Caco-2 (cell line): ENCODE data around the gene ERLEC1. TPM values are rescaled to one million over a fixed set of nuclear protein-coding genes. Genes with fewer than 3 reads are reported as not detected.

Source experiments
- BruUV-seq: library from RNA; stranded (reverse); fragments of 400-500 nt; replicated peaks from 2 replicates; lab custom pipeline; 2021; lab: Mats Ljungman, UMichigan
- CTCF ChIA-PET: fragments of 300-600 bp; sonication (Branson Sonifier 250); formaldehyde crosslinking; loops from one replicate; lab custom pipeline; 2022; ENCODE audit warnings: antibody characterized with exemption; lab: Charles Lee
- POLR2A ChIA-PET: fragments of 300-600 bp; sonication (Branson Sonifier 250); formaldehyde crosslinking; loops from one replicate; lab custom pipeline; 2022; ENCODE audit warnings: antibody characterized with exemption; lab: Charles Lee
- DNase-seq, 2 experiments: peaks; one replicate each; pipeline versions ENCODE4 v3.0.0 to v3.0.0-alpha.2; 2020 to 2022
- H3K27me3 ChIP-seq: replicated peaks from 2 replicates; pipeline ENCODE4 v1.6.0; 2011; ENCODE audit warnings: low read length; ENCODE audit not compliant: control insufficient read depth, insufficient read depth
- H3K36me3 ChIP-seq: 2 replicates; pipeline ENCODE4 v1.5.1; 2011; ENCODE audit warnings: low read length; ENCODE audit not compliant: control insufficient read depth, insufficient read depth
- H3K4me1 ChIP-seq: fragments of 250-450 bp; sonication (Bioruptor Pico); 2 replicates; pipeline ENCODE4 v1.5.1; 2020; ENCODE audit warnings: mild to moderate bottlenecking
- H3K4me3 ChIP-seq: 2 replicates; pipeline ENCODE4 v1.5.1; 2011; ENCODE audit warnings: low read depth, mild to moderate bottlenecking, control low read depth, low read length
- H3K9me3 ChIP-seq: fragments of 250-450 bp; sonication (Bioruptor Pico); 2 replicates; pipeline ENCODE4 v1.5.1; 2020; ENCODE audit warnings: mild to moderate bottlenecking, moderate library complexity
- H3K27ac Mint-ChIP-seq: one replicate; pipeline ENCODE4 v1.8.0; 2022; ENCODE audit warnings: mixed read lengths; ENCODE audit not compliant: unreplicated experiment
- H3K27me3 Mint-ChIP-seq: one replicate; pipeline ENCODE4 v1.8.0; 2022; ENCODE audit warnings: mixed read lengths; ENCODE audit not compliant: insufficient read depth, unreplicated experiment
- H3K36me3 Mint-ChIP-seq: one replicate; pipeline ENCODE4 v1.8.0; 2022; ENCODE audit warnings: mild to moderate bottlenecking, mixed read lengths; ENCODE audit not compliant: insufficient read depth, unreplicated experiment
- H3K4me1 Mint-ChIP-seq: one replicate; pipeline ENCODE4 v1.8.0; 2022; ENCODE audit warnings: low read depth, mixed read lengths; ENCODE audit not compliant: unreplicated experiment
- H3K4me3 Mint-ChIP-seq: one replicate; pipeline ENCODE4 v1.8.0; 2022; ENCODE audit warnings: mild to moderate bottlenecking, moderate library complexity, mixed read lengths; ENCODE audit not compliant: unreplicated experiment
- H3K9me3 Mint-ChIP-seq: one replicate; pipeline ENCODE4 v1.8.0; 2022; ENCODE audit warnings: mixed read lengths; ENCODE audit not compliant: unreplicated experiment
- CTCF ChIP-seq, 2 experiments: fragments of 200-600 bp in 1 of 2; IDR thresholded peaks; 1 replicate in 1 of 2; 2 replicates in 1 of 2; pipeline versions ENCODE4 v1.5.1 to v1.8.0; 2011 to 2022; ENCODE audit warnings: antibody characterized with exemption in 1 of 2, control low read depth in 1 of 2, inconsistent platforms in 1 of 2, low read depth in 1 of 2, low read length in 1 of 2, mild to moderate bottlenecking in 1 of 2, moderate library complexity in 1 of 2; ENCODE audit not compliant: insufficient read depth in 1 of 2, severe bottlenecking in 1 of 2, unreplicated experiment in 1 of 2
- intact Hi-C: fragments of 100-400 bp; cut with micrococcal nuclease; formaldehyde crosslinking; loops from one replicate; pipeline ENCODE4 v1.10.0; 2022; ENCODE audit not compliant: unreplicated experiment
- total RNA-seq: library from RNA; stranded (reverse); gene quantifications from 2 replicates; pipeline ENCODE4 v1.2.3, GENCODE V29; 2022

Gene ERLEC1
- total RNA-seq, 1 experiment from 2014 or later: 40.4 TPM

DNA sequence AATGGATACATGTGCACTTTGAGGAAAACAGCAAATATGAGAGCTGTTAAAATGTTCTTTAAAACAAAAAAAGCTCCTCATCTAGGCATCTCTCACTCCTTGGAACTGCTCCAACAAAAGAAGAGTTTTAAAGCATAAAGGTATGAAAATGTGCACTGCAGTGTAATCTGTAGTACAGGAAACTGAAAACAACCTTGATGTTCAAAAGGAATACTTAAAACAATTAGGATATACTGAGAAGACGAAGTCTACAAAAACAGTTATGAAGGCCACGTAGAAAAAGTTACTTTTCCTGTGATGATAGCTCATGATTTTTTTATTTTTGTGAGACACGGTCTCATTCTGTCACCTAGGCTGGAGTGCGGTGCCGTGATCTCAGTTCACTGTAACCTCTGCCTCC is 75.0 kb downstream of the ERLEC1 start:
- Histone ChIP-seq H3K27me3 (no peaks in the 10 kb centered on the region), H3K36me3 (peaks cover 1% of the 10 kb centered on the region), H3K4me3 (no peak overlapping the region), H3K4me1 (no peaks in the 10 kb centered on the region), H3K9me3 (no peaks in the 10 kb centered on the region)
- no peak overlapping the region for H3K27ac Mint-ChIP-seq
- no peak for DNase-seq
- no peaks in the 10 kb centered on the region for H3K9me3 Mint-ChIP-seq
- POLR2A ChIA-PET: no interaction called here
- no TSS peak for BruUV-seq
- H3K4me3 Mint-ChIP-seq: no peak overlapping the region
- CTCF ChIA-PET: no interaction called here
- peaks cover 37% of the 10 kb centered on the region for H3K36me3 Mint-ChIP-seq
- no peaks in the 10 kb centered on the region for H3K4me1 Mint-ChIP-seq
- no peak for TF ChIP-seq CTCF (IDR thresholded peaks at IDR 0.05; ENCODE audit: insufficient read depth in 1 of 2, low read depth in 1 of 2, low read length in 1 of 2, severe bottlenecking in 1 of 2, unreplicated experiment in 1 of 2)
- no peaks in the 10 kb centered on the region for H3K27me3 Mint-ChIP-seq
- intact Hi-C loops: no loop called here

GRCh38 chr2:53863538-53864227 is 76.8 kb downstream of the ERLEC1 start:
- peaks cover 1% of the 10 kb centered on the region for H3K36me3 ChIP-seq
- H3K4me3 ChIP-seq: no peak overlapping the region
- intact Hi-C loops: no loop called here
- peaks cover 46% of the 10 kb centered on the region for H3K36me3 Mint-ChIP-seq
- CTCF ChIA-PET: no interaction called here
- H3K4me3 Mint-ChIP-seq: no peak overlapping the region
- no peaks in the 10 kb centered on the region for H3K9me3 ChIP-seq
- POLR2A ChIA-PET: no interaction called here
- H3K4me1 Mint-ChIP-seq: no peaks in the 10 kb centered on the region
- no TSS peak for BruUV-seq
- TF ChIP-seq CTCF (IDR thresholded peaks at IDR 0.05; ENCODE audit: insufficient read depth in 1 of 2, low read depth in 1 of 2, low read length in 1 of 2, severe bottlenecking in 1 of 2, unreplicated experiment in 1 of 2): no peak
- H3K27ac Mint-ChIP-seq: no peak overlapping the region
- no peaks in the 10 kb centered on the region for H3K27me3 ChIP-seq
- no peaks in the 10 kb centered on the region for H3K4me1 ChIP-seq
- no peaks in the 10 kb centered on the region for H3K9me3 Mint-ChIP-seq
- no peak for DNase-seq
- no peaks in the 10 kb centered on the region for H3K27me3 Mint-ChIP-seq

GRCh38 chr2:53865264-53865663 is 78.4 kb downstream of the ERLEC1 start:
- H3K4me3 ChIP-seq: no peak overlapping the region
- no peaks in the 10 kb centered on the region for H3K9me3 ChIP-seq
- Mint-ChIP-seq H3K27ac (no peak overlapping the region), H3K27me3 (no peaks in the 10 kb centered on the region), H3K4me1 (no peaks in the 10 kb centered on the region), H3K36me3 (peaks cover 62% of the 10 kb centered on the region), H3K4me3 (no peak overlapping the region), H3K9me3 (no peaks in the 10 kb centered on the region)
- no peaks in the 10 kb centered on the region for H3K27me3 ChIP-seq
- no peak for TF ChIP-seq CTCF (IDR thresholded peaks at IDR 0.05; ENCODE audit: insufficient read depth in 1 of 2, low read depth in 1 of 2, low read length in 1 of 2, severe bottlenecking in 1 of 2, unreplicated experiment in 1 of 2)
- H3K36me3 ChIP-seq: no peaks in the 10 kb centered on the region; the same call in none of the 2 replicates
- POLR2A ChIA-PET: no interaction called here
- CTCF ChIA-PET: no interaction called here
- H3K4me1 ChIP-seq: no peaks in the 10 kb centered on the region
- TSS peak; percentile 59 for BruUV-seq
- no peak for DNase-seq
- intact Hi-C loops: no loop called here
